Upper lobe of right lung (tissue), 1 donor: ENCODE data around the gene SDK2. TPM values are rescaled to one million over a fixed set of nuclear protein-coding genes. Genes with fewer than 3 reads are reported as not detected.

Source experiments
- ATAC-seq: fragments of 200-7000 bp; cut with Tn5 transposase; one replicate; pipeline ENCODE4 v1.9.1; 2020; ENCODE audit warnings: mild to moderate bottlenecking, moderate library complexity
- DNase-seq: peaks from one replicate; pipeline ENCODE4 v3.0.0-alpha.2; 2020
- H3K27ac ChIP-seq: fragments of 200-600 bp; one replicate; pipeline ENCODE4 v1.8.0; 2022
- H3K27me3 ChIP-seq: fragments of 200-600 bp; one replicate; pipeline ENCODE4 v1.8.0; 2022; ENCODE audit warnings: mild to moderate bottlenecking
- H3K36me3 ChIP-seq: fragments of 200-600 bp; one replicate; pipeline ENCODE4 v1.8.0; 2022
- H3K4me1 ChIP-seq: fragments of 200-600 bp; one replicate; pipeline ENCODE4 v1.8.0; 2022
- H3K4me3 ChIP-seq: fragments of 200-600 bp; one replicate; pipeline ENCODE4 v1.8.0; 2022; ENCODE audit warnings: mild to moderate bottlenecking
- H3K9me3 ChIP-seq: fragments of 200-600 bp; one replicate; pipeline ENCODE4 v1.8.0; 2022
- CTCF ChIP-seq: fragments of 200-600 bp; IDR thresholded peaks from one replicate; pipeline ENCODE4 v1.8.0; 2022; ENCODE audit warnings: antibody characterized with exemption
- intact Hi-C: fragments of 100-400 bp; cut with DNase I; formaldehyde crosslinking; loops from one replicate; pipeline ENCODE4 v1.11.0; 2022
- total RNA-seq: library from RNA; stranded (reverse); fragmentation: NEBNext Ultra II Directional; extraction: Animal tissue kit (Norgen Biotek cat#: 25700); gene quantifications from one replicate; pipeline ENCODE4 v1.2.1, GENCODE V29; 2021
- donor health status: DM: no; HTN: yes; CAD: no; lungs with severe emphysema.

Gene SDK2
- total RNA-seq, 1 donor from 2014 or later: 2.3 TPM

DNA sequence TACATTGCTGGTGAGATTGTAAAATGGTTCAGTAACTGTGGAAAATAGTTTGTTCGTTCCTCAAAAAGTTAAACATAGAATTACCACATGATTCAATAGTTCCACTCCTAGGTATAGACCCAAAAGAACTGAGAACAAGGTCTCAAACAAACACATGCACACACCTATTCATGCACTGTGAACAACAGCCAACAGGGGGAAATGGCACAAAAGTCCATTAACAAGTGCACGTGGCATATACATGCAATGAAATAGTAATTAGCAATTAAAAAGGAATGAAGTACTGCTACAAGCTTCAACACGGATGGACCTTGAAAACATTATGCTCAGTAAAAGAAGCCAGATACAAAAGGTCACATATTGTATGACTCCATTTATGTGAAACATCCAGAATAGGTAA lies 23.8 kb downstream of the SDK2 start:
- DNase-seq (no peak), ATAC-seq (no peak)
- Histone ChIP-seq H3K36me3 (no peaks in the 10 kb centered on the region), H3K9me3 (no peaks in the 10 kb centered on the region), H3K4me1 (no peaks in the 10 kb centered on the region), H3K27me3 (no peaks in the 10 kb centered on the region), H3K27ac (no peak overlapping the region), H3K4me3 (no peak overlapping the region)
- TF ChIP-seq CTCF: no peak
- intact Hi-C loops: no loop called here

- Histone ChIP-seq H3K36me3 (no peaks in the 10 kb centered on the region), H3K4me3 (no peak overlapping the region), H3K4me1 (no peaks in the 10 kb centered on the region), H3K27me3 (no peaks in the 10 kb centered on the region), H3K9me3 (no peaks in the 10 kb centered on the region), H3K27ac (no peak overlapping the region)
- ATAC-seq: no peak
- no peak for TF ChIP-seq CTCF
- no peak for DNase-seq
- intact Hi-C loops: no loop called here
These were observed 26.7 kb downstream of the SDK2 start for GRCh38 chr17:73617501-73617900.

DNA sequence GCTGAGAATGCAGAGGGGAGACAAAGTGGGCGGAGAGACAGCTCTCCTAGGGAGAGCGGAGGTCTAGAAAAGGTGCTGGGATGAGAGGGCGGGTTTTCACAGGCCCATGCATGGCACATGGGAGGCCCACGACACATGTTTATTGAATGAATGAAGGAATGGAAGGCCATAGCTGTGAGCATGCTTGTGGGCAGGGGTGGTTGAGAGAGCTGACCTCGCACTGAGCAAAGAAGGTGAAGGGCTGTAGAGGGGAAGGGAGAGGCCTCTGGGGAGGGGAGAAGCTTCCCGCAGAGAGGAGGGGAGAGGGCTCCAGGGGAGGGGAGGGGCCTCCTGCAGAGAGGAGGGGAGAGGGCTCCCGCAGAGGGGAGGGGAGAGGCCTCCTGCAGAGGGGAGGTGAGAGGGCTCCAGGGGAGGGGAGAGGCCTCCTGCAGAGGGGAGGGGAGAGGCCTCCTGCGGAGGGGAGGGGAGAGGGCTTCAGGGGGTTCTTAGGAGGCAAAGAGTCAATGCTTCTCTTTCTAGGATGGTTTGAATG lies 27.3 kb downstream of the SDK2 start:
- Histone ChIP-seq H3K9me3 (no peaks in the 10 kb centered on the region), H3K4me3 (no peak overlapping the region), H3K4me1 (no peaks in the 10 kb centered on the region), H3K27ac (no peak overlapping the region), H3K27me3 (no peaks in the 10 kb centered on the region), H3K36me3 (no peaks in the 10 kb centered on the region)
- ATAC-seq (no peak), DNase-seq (no peak)
- intact Hi-C loops: no loop called here
- TF ChIP-seq CTCF: no peak

DNA sequence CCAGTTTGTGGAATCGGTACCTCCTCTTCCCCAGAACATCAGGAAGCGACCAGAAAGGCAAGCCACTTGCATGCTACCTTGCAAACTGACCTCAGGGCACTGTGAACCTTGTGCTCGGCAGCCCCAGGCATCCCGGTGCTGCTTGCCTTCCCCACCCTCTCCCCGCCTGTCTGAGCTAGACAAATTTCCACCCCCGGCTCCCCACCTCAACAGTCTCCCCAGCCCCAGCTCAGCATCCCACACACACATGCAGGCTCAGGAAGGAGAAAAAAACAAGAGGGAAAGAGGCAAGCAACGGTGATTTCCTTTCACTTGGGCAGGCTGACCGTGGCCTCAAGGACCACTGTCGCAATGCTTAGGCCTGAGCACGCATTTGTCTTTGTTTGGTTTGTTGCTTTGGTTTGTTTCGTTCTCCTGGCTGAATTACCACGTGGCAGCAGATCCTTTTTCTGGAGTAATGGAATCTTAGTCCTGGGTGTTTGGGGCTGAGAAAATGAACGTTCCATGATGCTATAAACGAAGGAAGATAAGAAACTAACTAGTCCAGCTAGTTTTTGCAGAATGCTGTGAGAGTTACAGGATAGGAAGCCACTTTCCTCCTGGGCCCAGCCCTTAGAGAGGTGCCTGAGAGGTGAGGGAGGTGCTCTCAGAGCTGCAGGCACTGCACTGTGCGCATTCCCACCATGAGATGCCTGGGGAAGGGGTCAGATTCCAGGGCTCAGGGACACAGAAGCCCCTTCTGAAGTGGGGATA lies 27.9 kb downstream of the SDK2 start:
- Histone ChIP-seq H3K27me3 (no peaks in the 10 kb centered on the region), H3K27ac (no peak overlapping the region), H3K36me3 (no peaks in the 10 kb centered on the region), H3K4me3 (no peak overlapping the region), H3K4me1 (no peaks in the 10 kb centered on the region), H3K9me3 (no peaks in the 10 kb centered on the region)
- DNase-seq (no peak), ATAC-seq (peak; percentile 27)
- TF ChIP-seq CTCF: no peak
- intact Hi-C loops: no loop called here

- no peak for TF ChIP-seq CTCF
- intact Hi-C loops: no loop called here
- no peak for ATAC-seq
These were observed 30.0 kb downstream of the SDK2 start for GRCh38 chr17:73614256-73614655.

More at GRCh38 chr17:73614256-73614655, 30.0 kb downstream of the SDK2 start:
- Histone ChIP-seq H3K36me3 (no peaks in the 10 kb centered on the region), H3K27me3 (no peaks in the 10 kb centered on the region), H3K4me1 (no peaks in the 10 kb centered on the region), H3K9me3 (no peaks in the 10 kb centered on the region), H3K4me3 (no peak overlapping the region), H3K27ac (no peak overlapping the region)
- DNase-seq: no peak
